T-helper 1 cell treated with Interleukin-12 subunit alpha and Interleukin-12 subunit beta and Interleukin-4 antibody, amounts not matched to agents 30 ng/mL and 1 ng/mL, for 36 hours (primary cell): ENCODE measurements around the gene SCGB1C1. TPM values are rescaled to one million over a fixed set of nuclear protein-coding genes. Genes with fewer than 3 reads are reported as not detected.

ENCODE experiments used
- intact Hi-C: fragments of 100-400 bp; cut with micrococcal nuclease; formaldehyde crosslinking; loops from one replicate; pipeline ENCODE4 v1.15.1; 2024
- total RNA-seq: library from RNA; stranded (reverse); gene quantifications from 2 replicates; pipeline ENCODE4 v1.2.3, GENCODE V29; 2022

SCGB1C1 gene
- total RNA-seq, 1 donor from 2014 or later, result not detected

DNA sequence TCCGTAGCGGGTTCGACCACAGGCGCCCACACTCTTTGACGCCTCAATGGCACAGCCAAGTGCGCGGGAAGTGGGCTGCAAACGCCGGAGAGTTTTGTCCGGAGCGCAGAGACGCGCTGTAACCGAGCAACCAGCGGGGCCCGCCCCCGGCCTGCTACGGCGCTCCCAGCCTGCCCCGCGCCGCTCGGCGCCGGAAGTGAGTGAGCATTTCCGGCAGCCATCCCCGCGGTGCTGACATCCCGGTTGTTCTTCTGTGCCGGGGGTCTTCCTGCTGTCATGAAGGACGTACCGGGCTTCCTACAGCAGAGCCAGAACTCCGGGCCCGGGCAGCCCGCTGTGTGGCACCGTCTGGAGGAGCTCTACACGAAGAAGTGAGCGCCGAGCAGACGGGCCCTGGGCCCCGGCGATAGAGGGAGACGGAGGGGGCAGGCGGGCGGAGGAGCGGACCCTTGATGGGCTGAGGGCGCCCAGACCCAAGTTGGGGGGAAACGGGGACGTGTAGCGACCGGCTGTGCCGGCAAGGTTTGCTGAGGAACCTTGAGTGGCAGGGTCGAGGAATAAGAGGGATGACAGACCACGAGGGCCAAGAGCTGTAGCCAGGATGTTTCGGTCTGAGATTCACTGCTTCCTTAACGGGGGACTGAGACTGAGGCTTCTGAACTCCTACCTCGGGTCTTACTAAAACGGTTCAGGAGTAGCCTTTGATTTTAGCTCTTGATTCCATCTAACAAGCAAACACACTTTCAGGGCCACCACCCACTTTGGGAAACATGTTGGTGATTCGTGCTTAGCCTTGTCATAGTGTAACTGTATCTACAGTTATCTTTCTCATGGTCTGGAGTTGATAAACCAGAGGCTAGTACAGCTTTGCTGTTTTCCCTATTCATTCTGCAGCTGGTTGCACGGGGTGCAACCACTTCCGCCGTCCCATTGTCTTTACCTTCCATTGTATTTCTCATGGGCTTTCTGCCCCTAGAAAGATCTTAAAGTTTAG is 44.2 kb downstream of the SCGB1C1 start, which contains the start of gene PSMD13:
Gene PSMD13, plus strand, starts transcription at position 203 of the 994 bp plus-strand sequence. Its CDS starts 74 bp downstream, at position 277.
- intact Hi-C loops, result loop anchor here (1.0 to 5.0 kb wide), 13 partner anchors 30 to 510 kb away; partner anchors contain the start of genes BET1L, DEAF1, LMNTD2 and PGGHG

DNA sequence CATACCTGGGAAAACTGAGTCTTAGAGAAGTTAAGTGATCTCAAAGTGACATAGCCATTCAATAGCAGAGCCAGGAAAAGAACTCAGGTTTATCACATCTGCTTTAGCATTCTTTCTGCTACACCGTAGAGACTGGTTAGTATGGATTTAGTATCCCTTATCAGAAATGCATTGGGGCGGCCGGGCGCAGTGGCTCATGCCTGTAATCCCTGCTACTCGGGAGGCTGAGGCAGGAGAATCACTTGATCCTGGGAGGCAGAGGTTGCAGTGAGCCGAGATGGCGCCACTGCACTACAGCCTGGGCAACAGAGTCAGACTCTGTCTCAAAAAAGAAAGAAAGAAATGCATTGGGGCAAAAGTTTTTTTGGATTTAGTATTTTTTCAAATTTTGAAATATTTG is 45.5 kb downstream of the SCGB1C1 start:
- intact Hi-C loops, result loop anchor here (5.0 kb wide), 3 partner anchors 49 to 509 kb away; partner anchors contain the start of genes PGGHG, PHRF1 and TALDO1

DNA sequence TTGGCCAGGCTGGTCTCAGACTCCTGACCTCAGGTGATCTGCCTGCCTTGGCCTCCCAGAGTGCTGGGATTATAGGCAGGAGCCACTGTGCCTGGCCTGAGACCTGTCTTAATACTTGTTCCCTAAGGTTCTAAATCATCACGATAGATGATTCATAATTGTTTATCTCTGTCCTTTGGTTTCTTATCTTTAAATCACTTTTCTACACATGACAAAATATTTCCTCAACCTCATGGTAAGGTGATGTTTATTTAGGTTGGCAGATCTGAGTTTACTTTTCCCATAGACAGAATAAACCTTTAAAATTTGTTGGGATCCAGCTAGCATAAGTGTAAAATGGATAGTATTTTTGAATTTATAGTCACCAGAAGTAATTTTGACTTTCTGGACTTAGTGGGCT is 47.4 kb downstream of the SCGB1C1 start:
- intact Hi-C loops, result no loop called here

DNA sequence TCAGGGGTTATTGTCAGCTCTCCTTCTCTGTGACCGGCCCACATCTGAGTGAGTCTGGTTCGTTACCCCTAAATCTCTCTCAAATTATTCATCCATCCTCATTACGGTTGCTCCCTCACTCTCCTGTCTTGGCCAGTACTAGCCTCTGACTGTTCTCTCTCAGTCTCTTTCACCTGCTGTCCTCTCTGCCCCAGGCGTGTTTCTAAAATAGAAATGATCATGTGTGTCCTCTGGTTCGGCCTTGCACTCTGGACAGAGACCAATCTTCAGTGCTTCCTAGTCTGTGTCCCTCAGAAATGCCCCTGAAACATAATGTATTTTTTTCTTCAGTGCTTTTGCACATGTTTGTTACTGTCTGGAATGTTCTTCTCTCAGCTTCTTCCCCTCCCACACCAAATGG is 48.8 kb downstream of the SCGB1C1 start:
- intact Hi-C loops, result no loop called here

Other genes starting within 250 kb of the SCGB1C1 start
- gene BET1L, start 14.3 kb downstream of the SCGB1C1 start, total RNA-seq, result 37.5 and 40.1 TPM in 2 replicates
- gene RIC8A, start 14.6 kb downstream of the SCGB1C1 start, total RNA-seq, result 114 and 127 TPM in 2 replicates
- gene SIRT3, start 43.3 kb downstream of the SCGB1C1 start, total RNA-seq, result 12.4 and 12.8 TPM in 2 replicates
- gene PSMD13, start 43.9 kb downstream of the SCGB1C1 start, total RNA-seq, result 192 and 199 TPM in 2 replicates
- 10.5 and 11.7 TPM in 2 replicates for gene NLRP6, start 85.3 kb downstream of the SCGB1C1 start, total RNA-seq
- 235 and 236 TPM in 2 replicates for gene PGGHG, start 96.0 kb downstream of the SCGB1C1 start, total RNA-seq
- gene IFITM5, start 106.4 kb downstream of the SCGB1C1 start, total RNA-seq, result not detected in 2 replicates
- 1,271 and 1,339 TPM in 2 replicates for gene IFITM2, start 114.7 kb downstream of the SCGB1C1 start, total RNA-seq
- gene IFITM1, start 121.0 kb downstream of the SCGB1C1 start, total RNA-seq, result 661 and 691 TPM in 2 replicates
- 7.3 and 9.1 TPM in 2 replicates for gene IFITM3, start 127.8 kb downstream of the SCGB1C1 start, total RNA-seq
- 0.91 and 1.9 TPM in 2 replicates for gene B4GALNT4, start 176.4 kb downstream of the SCGB1C1 start, total RNA-seq
- gene PKP3, start 201.1 kb downstream of the SCGB1C1 start, total RNA-seq, result not detected in 2 replicates
- gene SIGIRR, start 221.9 kb downstream of the SCGB1C1 start, total RNA-seq, result 168 and 175 TPM in 2 replicates
- gene ANO9, start 248.9 kb downstream of the SCGB1C1 start, total RNA-seq, result 77.6 and 84.4 TPM in 2 replicates